A549 (cell line): ENCODE data around the gene LRRC71.

Source experiments
- MYC ChIP-seq: IDR thresholded peaks from 2 replicates; pipeline ENCODE4 v1.6.1; 2012; ENCODE audit warnings: mild to moderate bottlenecking, inconsistent platforms, low read length, improper control_type of control experiment, borderline replicate concordance
- NR3C1 ChIP-seq: fragments of >200 bp; sonication (Bioruptor Twin); formaldehyde crosslinking; IDR thresholded peaks from 3 replicates; pipeline ENCODE4 v1.6.1; 2017
- SREBF2 ChIP-seq: fragments of 450-650 bp; IDR thresholded peaks from 2 replicates; pipeline ENCODE4 v1.6.1; 2014; ENCODE audit warnings: mild to moderate bottlenecking, moderate library complexity
- ZFP36 ChIP-seq: fragments of 450-650 bp; IDR thresholded peaks from 2 replicates; pipeline ENCODE4 v1.6.1; 2014; ENCODE audit warnings: borderline replicate concordance; ENCODE audit not compliant: partially characterized antibody
- TF ChIP-seq, protein P1 (sequence below): fragments of >200 bp; sonication (Bioruptor Twin); formaldehyde crosslinking; IDR thresholded peaks from 3 replicates; pipeline ENCODE4 v1.5.1; 2016

DNA sequence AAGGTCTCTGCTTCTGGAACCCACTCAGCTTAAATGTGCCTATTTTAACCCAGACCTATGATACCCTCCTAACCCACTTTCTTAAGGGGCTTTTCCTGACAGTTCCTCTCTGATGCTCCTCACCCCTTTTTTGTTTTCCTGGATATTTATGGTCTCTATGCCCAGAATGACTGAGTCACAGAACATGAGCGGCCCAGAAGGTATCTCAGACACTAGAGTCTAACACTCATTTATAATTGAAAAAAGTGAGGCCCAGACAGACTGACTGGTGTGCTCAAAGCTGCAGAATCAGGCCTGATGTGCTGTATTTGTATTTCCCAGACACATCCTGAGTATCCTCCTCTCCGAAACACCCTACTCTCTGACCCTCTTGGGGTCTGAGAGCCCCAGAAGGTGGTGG, 44.0 kb downstream of the LRRC71 start:
- no peak for TF ChIP-seq NR3C1
- TF ChIP-seq, protein P1, sequence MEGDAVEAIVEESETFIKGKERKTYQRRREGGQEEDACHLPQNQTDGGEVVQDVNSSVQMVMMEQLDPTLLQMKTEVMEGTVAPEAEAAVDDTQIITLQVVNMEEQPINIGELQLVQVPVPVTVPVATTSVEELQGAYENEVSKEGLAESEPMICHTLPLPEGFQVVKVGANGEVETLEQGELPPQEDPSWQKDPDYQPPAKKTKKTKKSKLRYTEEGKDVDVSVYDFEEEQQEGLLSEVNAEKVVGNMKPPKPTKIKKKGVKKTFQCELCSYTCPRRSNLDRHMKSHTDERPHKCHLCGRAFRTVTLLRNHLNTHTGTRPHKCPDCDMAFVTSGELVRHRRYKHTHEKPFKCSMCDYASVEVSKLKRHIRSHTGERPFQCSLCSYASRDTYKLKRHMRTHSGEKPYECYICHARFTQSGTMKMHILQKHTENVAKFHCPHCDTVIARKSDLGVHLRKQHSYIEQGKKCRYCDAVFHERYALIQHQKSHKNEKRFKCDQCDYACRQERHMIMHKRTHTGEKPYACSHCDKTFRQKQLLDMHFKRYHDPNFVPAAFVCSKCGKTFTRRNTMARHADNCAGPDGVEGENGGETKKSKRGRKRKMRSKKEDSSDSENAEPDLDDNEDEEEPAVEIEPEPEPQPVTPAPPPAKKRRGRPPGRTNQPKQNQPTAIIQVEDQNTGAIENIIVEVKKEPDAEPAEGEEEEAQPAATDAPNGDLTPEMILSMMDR, result no peak
- TF ChIP-seq MYC, result no peak
- TF ChIP-seq ZFP36, result no peak
- no peak for TF ChIP-seq SREBF2
